HCT116 (cell line): ENCODE data around the gene BEND5. TPM values are rescaled to one million over a fixed set of nuclear protein-coding genes. Genes with fewer than 3 reads are reported as not detected.

Experiments
- ATAC-seq: fragments of 200-7000 bp; cut with Tn5 transposase; 2 replicates; pipeline ENCODE4 v1.9.1; 2020; ENCODE audit warnings: mild to moderate bottlenecking, moderate library complexity
- BruUV-seq: library from RNA; stranded (reverse); fragments of 400-500 nt; replicated peaks from 2 replicates; lab custom pipeline; 2021; lab: Mats Ljungman, UMichigan
- CTCF ChIA-PET: fragments of 300-600 bp; sonication (Branson Sonifier 250); formaldehyde crosslinking; loops from one replicate; lab custom pipeline; 2021; ENCODE audit warnings: antibody characterized with exemption; lab: Charles Lee
- POLR2A ChIA-PET: fragments of 300-600, 350-600 bp; sonication (Branson Sonifier 250); formaldehyde crosslinking; loops from one replicate; lab custom pipeline; 2021; ENCODE audit warnings: antibody characterized with exemption; lab: Charles Lee
- RAD21 ChIA-PET, 2 experiments: fragments of 300-600 bp; sonication (Branson Sonifier 250); formaldehyde crosslinking; loops; one replicate each; lab custom pipeline; 2023; ENCODE audit warnings: low total read pairs in 2 of 2; ENCODE audit not compliant: uncharacterized antibody in 2 of 2, unreplicated experiment in 2 of 2, low non-redundant PET in 1 of 2; lab: Charles Lee
- DNase-seq: peaks from one replicate; pipeline ENCODE4 v3.0.0-alpha.2; 2010; ENCODE audit warnings: low read depth, low spot score
- H2AFZ ChIP-seq: fragments of 200-600 bp; shearing (Covaris generic), sonication (generic); 2 replicates; pipeline ENCODE4 v1.6.1; 2017; ENCODE audit warnings: low read depth, mixed run types, mixed read lengths, antibody characterized with exemption, low read length; ENCODE audit not compliant: poor library complexity, severe bottlenecking
- H3K27ac ChIP-seq: 2 replicates; pipeline ENCODE4 v1.5.1; 2012; ENCODE audit warnings: low read depth, low read length
- H3K27me3 ChIP-seq: fragments of 200-600 bp; sonication (generic); 2 replicates; pipeline ENCODE4 v1.6.1; 2016; ENCODE audit warnings: mixed run types, low read length, mixed read lengths; ENCODE audit not compliant: insufficient read depth
- H3K36me3 ChIP-seq, 2 experiments: fragments of 200-500 bp in 1 of 2; fragments of 200-600 bp in 1 of 2; sonication (Bioruptor generic) in 1 of 2; sonication (generic) in 1 of 2; 2 replicates each; pipeline versions ENCODE4 v1.5.1 to v1.6.1; 2014 to 2016; ENCODE audit warnings: low read length in 2 of 2, inconsistent platforms in 1 of 2, mixed read lengths in 1 of 2, mixed run types in 1 of 2; ENCODE audit not compliant: insufficient read depth in 2 of 2, control insufficient read depth in 1 of 2
- H3K4me1 ChIP-seq, 2 experiments: fragments of 200-600 bp in 1 of 2; sonication (generic) in 1 of 2; 2 replicates each; pipeline versions ENCODE4 v1.5.1 to v1.6.1; 2012 to 2017; ENCODE audit warnings: low read length in 2 of 2, inconsistent platforms in 1 of 2, mild to moderate bottlenecking in 1 of 2, mixed read lengths in 1 of 2, mixed run types in 1 of 2, moderate library complexity in 1 of 2; ENCODE audit not compliant: insufficient read depth in 2 of 2, control insufficient read depth in 1 of 2
- H3K4me2 ChIP-seq: fragments of 200-600 bp; sonication (generic); 2 replicates; pipeline ENCODE4 v1.6.1; 2017; ENCODE audit warnings: mixed run types, low read length, mixed read lengths
- H3K4me3 ChIP-seq, 2 experiments: fragments of 200-600 bp in 1 of 2; sonication (generic) in 1 of 2; replicated peaks in 1 of 2; 2 replicates each; pipeline ENCODE4 v1.5.1; 2011 to 2016; ENCODE audit warnings: low read length in 2 of 2, control low read depth in 1 of 2, low read depth in 1 of 2, mild to moderate bottlenecking in 1 of 2, mixed read lengths in 1 of 2, mixed run types in 1 of 2
- H3K79me2 ChIP-seq: fragments of 200-600 bp; sonication (generic); 2 replicates; pipeline ENCODE4 v1.6.1; 2017; ENCODE audit warnings: mild to moderate bottlenecking, mixed run types, low read length, moderate library complexity, mixed read lengths; ENCODE audit not compliant: insufficient read depth
- H3K9ac ChIP-seq: fragments of 200-600 bp; sonication (generic); 2 replicates; pipeline ENCODE4 v1.6.1; 2016; ENCODE audit warnings: low read length, mixed read lengths
- H3K9me2 ChIP-seq: fragments of 200-600 bp; sonication (generic), shearing (Covaris generic); 2 replicates; pipeline ENCODE4 v1.6.1; 2017; ENCODE audit warnings: mixed run types, mild to moderate bottlenecking, moderate library complexity; ENCODE audit not compliant: insufficient read depth
- H3K9me3 ChIP-seq, 2 experiments: fragments of 200-500 bp in 1 of 2; fragments of 200-600 bp in 1 of 2; sonication (Bioruptor generic) in 1 of 2; sonication (generic) in 1 of 2; 2 replicates each; pipeline ENCODE4 v1.6.1; 2014 to 2017; ENCODE audit warnings: low read length in 2 of 2, mixed read lengths in 2 of 2, inconsistent platforms in 1 of 2, low read depth in 1 of 2, mild to moderate bottlenecking in 1 of 2, mixed run types in 1 of 2, moderate library complexity in 1 of 2; ENCODE audit not compliant: control insufficient read depth in 1 of 2, insufficient read depth in 1 of 2
- H4K20me1 ChIP-seq: fragments of 200-600 bp; sonication (generic), shearing (Covaris generic); 2 replicates; pipeline ENCODE4 v1.6.1; 2017; ENCODE audit warnings: mixed run types, mild to moderate bottlenecking, moderate library complexity; ENCODE audit not compliant: insufficient read depth
- MAX ChIP-seq: IDR thresholded peaks from 2 replicates; pipeline ENCODE4 v1.6.1; 2012
- POLR2A ChIP-seq: IDR thresholded peaks from 2 replicates; pipeline ENCODE4 v1.7.0; 2011; ENCODE audit warnings: borderline replicate concordance; ENCODE audit not compliant: insufficient read depth, insufficient read length; ENCODE audit errors: extremely low read depth
- RAD21 ChIP-seq: IDR thresholded peaks from 2 replicates; pipeline ENCODE4 v1.6.1; 2012; ENCODE audit warnings: low read depth, mild to moderate bottlenecking
- REST ChIP-seq: IDR thresholded peaks from 2 replicates; pipeline ENCODE4 v1.6.1; 2012; ENCODE audit warnings: low read depth
- SP1 ChIP-seq: IDR thresholded peaks from 2 replicates; pipeline ENCODE4 v1.6.1; 2012; ENCODE audit warnings: low read depth
- SRF ChIP-seq: IDR thresholded peaks from 2 replicates; pipeline ENCODE4 v1.6.1; 2012; ENCODE audit warnings: low read depth
- ZBTB33 ChIP-seq: IDR thresholded peaks from 2 replicates; pipeline ENCODE4 v1.6.1; 2011; ENCODE audit warnings: mild to moderate bottlenecking, low read length, moderate library complexity; ENCODE audit not compliant: insufficient replicate concordance; ENCODE audit errors: extremely low read depth
- ZNF274 ChIP-seq: fragments of 200-500 bp; sonication (Bioruptor generic); IDR thresholded peaks from 2 replicates; pipeline ENCODE4 v1.6.1; 2014; ENCODE audit warnings: mild to moderate bottlenecking, low read depth, low read length, inconsistent platforms
- intact Hi-C: fragments of 100-400 bp; cut with micrococcal nuclease; formaldehyde crosslinking; loops from 2 replicates; pipeline ENCODE4 v1.10.0; 2022
- total RNA-seq: library from RNA; stranded (reverse); gene quantifications from one replicate; pipeline ENCODE4 v1.2.1, GENCODE V29; 2021; ENCODE audit not compliant: unreplicated experiment

The BEND5 gene
- total RNA-seq, 1 experiment from 2014 or later: not detected

GRCh38 chr1:48710915-48711314, 65.8 kb downstream of the BEND5 start:
- ChIA-PET CTCF (no interaction called here), POLR2A (no interaction called here), RAD21 (no interaction called here)
- no peaks in the 10 kb centered on the region for H3K36me3 ChIP-seq
- no peaks in the 10 kb centered on the region for H3K4me1 ChIP-seq
- no peak overlapping the region for H2AFZ ChIP-seq
- BruUV-seq: no TSS peak
- H4K20me1 ChIP-seq: no peaks in the 10 kb centered on the region
- no peak overlapping the region for H3K4me2 ChIP-seq
- DNase-seq (no peak), ATAC-seq (no peak)
- H3K4me3 ChIP-seq: no peak overlapping the region
- H3K9me3 ChIP-seq: no peaks in the 10 kb centered on the region
- no peak overlapping the region for H3K27ac ChIP-seq
- no peak for TF ChIP-seq POLR2A
- no peaks in the 10 kb centered on the region for H3K27me3 ChIP-seq
- no peaks in the 10 kb centered on the region for H3K9me2 ChIP-seq
- intact Hi-C loops: no loop called here
- no peak overlapping the region for H3K9ac ChIP-seq
- H3K79me2 ChIP-seq: no peaks in the 10 kb centered on the region

GRCh38 chr1:48710318-48710717, 66.4 kb downstream of the BEND5 start:
- Histone ChIP-seq H3K27ac (no peak overlapping the region), H3K9me3 (no peaks in the 10 kb centered on the region), H4K20me1 (no peaks in the 10 kb centered on the region), H3K4me1 (no peaks in the 10 kb centered on the region), H3K4me3 (no peak overlapping the region), H3K36me3 (no peaks in the 10 kb centered on the region), H3K27me3 (no peaks in the 10 kb centered on the region), H2AFZ (no peak overlapping the region), H3K4me2 (no peak overlapping the region), H3K9ac (no peak overlapping the region), H3K9me2 (no peaks in the 10 kb centered on the region), H3K79me2 (no peaks in the 10 kb centered on the region)
- ChIA-PET CTCF (no interaction called here), POLR2A (no interaction called here), RAD21 (no interaction called here)
- BruUV-seq: no TSS peak
- DNase-seq (no peak), ATAC-seq (no peak)
- intact Hi-C loops: no loop called here
- TF ChIP-seq SRF (no peak), MAX (no peak), RAD21 (no peak), ZNF274 (no peak), SP1 (no peak), POLR2A (no peak), ZBTB33 (no peak), REST (no peak)
